H1 (cell line): ENCODE measurements around the gene EXOC2. TPM values are rescaled to one million over a fixed set of nuclear protein-coding genes. Genes with fewer than 3 reads are reported as not detected.

ENCODE experiments used
- ASH2L ChIP-seq: fragments of 200-600, 300-600 bp; sonication (generic); IDR thresholded peaks from one replicate; pipeline ENCODE4 v1.7.1; 2017; ENCODE audit warnings: low read length
- BRCA1 ChIP-seq: IDR thresholded peaks from 2 replicates; pipeline ENCODE4 v1.6.1; 2012; ENCODE audit warnings: low read depth, low read length, improper control_type of control experiment
- CBX8 ChIP-seq: fragments of 300-800, 300-1000 bp; sonication (generic); IDR thresholded peaks from 2 replicates; pipeline ENCODE4 v1.7.1; 2016; ENCODE audit warnings: low read depth, low read length, borderline replicate concordance
- FOSL1 ChIP-seq: IDR thresholded peaks from 2 replicates; pipeline ENCODE4 v1.6.1; 2011; ENCODE audit warnings: mild to moderate bottlenecking, low read depth, low read length, moderate library complexity; ENCODE audit not compliant: insufficient read depth
- GTF2F1 ChIP-seq: IDR thresholded peaks from 2 replicates; pipeline ENCODE4 v1.6.1; 2012; ENCODE audit warnings: low read depth, low read length, improper control_type of control experiment, borderline replicate concordance
- KDM1A ChIP-seq: fragments of 200-600, 300-600 bp; sonication (generic); IDR thresholded peaks from 2 replicates; pipeline ENCODE4 v1.7.1; 2016; ENCODE audit warnings: mild to moderate bottlenecking, low read length, borderline replicate concordance
- MAX ChIP-seq: IDR thresholded peaks from 2 replicates; pipeline ENCODE4 v1.6.1; 2012; ENCODE audit warnings: inconsistent platforms
- NRF1 ChIP-seq: IDR thresholded peaks from 2 replicates; pipeline ENCODE4 v1.6.1; 2011; ENCODE audit warnings: mild to moderate bottlenecking, low read depth, low read length, improper control_type of control experiment
- RAD21 ChIP-seq, 2 experiments: IDR thresholded peaks in 1 of 2; conservative IDR thresholded peaks in 1 of 2; 2 replicates each; pipeline ENCODE4 v1.6.1; 2011; ENCODE audit warnings: low read depth in 2 of 2, low read length in 2 of 2, improper control_type of control experiment in 1 of 2, inconsistent platforms in 1 of 2, mild to moderate bottlenecking in 1 of 2, moderate library complexity in 1 of 2
- SAP30 ChIP-seq: fragments of 300-600 bp; sonication (generic); IDR thresholded peaks from 2 replicates; pipeline ENCODE4 v1.7.1; 2012; ENCODE audit warnings: low read length, moderate library complexity, mild to moderate bottlenecking, inconsistent platforms; ENCODE audit not compliant: insufficient read depth, insufficient replicate concordance
- TBP ChIP-seq: IDR thresholded peaks from 2 replicates; pipeline ENCODE4 v1.6.1; 2011; ENCODE audit warnings: low read depth, low read length, improper control_type of control experiment
- polyA plus RNA-seq, 7 experiments: library from polyadenylated mRNA; depleted of rRNA in 3 of 7; stranded (reverse) in 5 of 7; unstranded in 2 of 7; fragments of >200 nt in 5 of 7; fragments of 200-250 nt in 2 of 7; gene quantifications; 1 replicate in 5 of 7; 2 replicates in 1 of 7; 4 replicates in 1 of 7; pipeline versions ENCODE4 v1.2.1 to v1.2.3, GENCODE V29; 2011 to 2013; ENCODE audit warnings: missing spikeins in 2 of 7, mixed read lengths in 2 of 7
- total RNA-seq: library from RNA; stranded (reverse); fragmentation: NEBNext Ultra II Directional; extraction: Animal tissue kit (Norgen Biotek cat#: 25700); gene quantifications from 2 replicates; pipeline ENCODE4 v1.2.1, GENCODE V29; 2021

EXOC2 gene
- total and polyA plus RNA-seq, 2 of the 8 experiments (the other 6 are each of a cell fraction or from before 2014, with no cell fraction given) = 25.5 to 44.4 TPM

GRCh38 chr6:659716-660581, 33.0 kb downstream of the EXOC2 start (continued):
- TF ChIP-seq ASH2L = no peak
- TF ChIP-seq TBP = no peak
- no peak for TF ChIP-seq SAP30
- TF ChIP-seq RAD21 (IDR thresholded peaks at IDR 0.05 in 1 of 2, conservative IDR thresholded peaks at IDR 0.05 in 1 of 2; ENCODE audit: low read depth in 2 of 2, low read length in 2 of 2) = peak in 1 of 2 experiments; percentile 39; a peak in 2 of 4 replicates
- TF ChIP-seq MAX = no peak
- TF ChIP-seq CBX8 = no peak
- no peak for TF ChIP-seq GTF2F1
- no peak for TF ChIP-seq FOSL1
- no peak for TF ChIP-seq BRCA1
- no peak for TF ChIP-seq NRF1
- TF ChIP-seq KDM1A = no peak
